Epidermal melanocyte (primary cell): ENCODE results near the gene SKAP1.

ENCODE experiments used
- DNase-seq: peaks from one replicate; pipeline ENCODE4 v3.0.0; 2011; ENCODE audit warnings: low spot score; ENCODE audit not compliant: insufficient read length

The SKAP1 gene

DNA sequence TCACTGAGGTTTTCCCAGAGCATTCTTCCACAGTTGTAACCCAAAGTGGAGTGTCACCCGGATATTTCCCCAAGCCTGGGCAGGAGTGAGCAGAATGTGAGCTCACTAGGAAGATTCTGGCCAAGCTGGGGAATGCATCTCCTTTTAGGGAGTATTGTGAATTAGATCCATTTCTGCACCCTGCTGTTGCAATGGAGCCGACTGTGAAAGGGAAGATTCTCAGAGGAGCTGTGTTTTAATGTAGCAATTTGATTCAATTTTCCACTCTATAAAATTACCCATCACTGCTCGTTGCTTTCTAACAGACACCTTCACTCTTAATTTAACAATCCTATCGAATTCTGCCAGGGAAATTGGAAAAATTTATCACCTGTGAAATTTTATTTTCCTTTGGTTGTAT is 251.7 kb downstream of the SKAP1 start:
- DNase-seq, result no peak

DNA sequence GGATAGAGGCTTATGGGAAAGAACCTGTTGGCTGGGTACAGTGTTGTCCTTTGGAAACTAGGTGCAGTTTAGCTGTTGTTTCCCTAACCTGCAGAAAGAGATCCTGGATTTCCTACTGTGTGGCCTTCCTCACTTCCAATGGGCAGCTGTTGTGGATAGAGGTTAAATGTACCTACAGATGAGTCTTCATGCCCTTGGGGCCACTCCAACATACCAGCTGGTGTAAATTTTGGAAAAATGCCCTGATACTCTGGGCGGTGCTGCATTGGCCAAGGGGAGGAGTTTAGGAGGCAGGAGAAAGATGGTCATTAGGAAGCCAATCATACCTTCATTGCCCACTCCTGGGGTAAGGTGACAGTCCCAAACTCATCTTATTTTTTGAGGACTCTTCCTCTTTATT is 252.2 kb downstream of the SKAP1 start:
- no peak for DNase-seq

DNA sequence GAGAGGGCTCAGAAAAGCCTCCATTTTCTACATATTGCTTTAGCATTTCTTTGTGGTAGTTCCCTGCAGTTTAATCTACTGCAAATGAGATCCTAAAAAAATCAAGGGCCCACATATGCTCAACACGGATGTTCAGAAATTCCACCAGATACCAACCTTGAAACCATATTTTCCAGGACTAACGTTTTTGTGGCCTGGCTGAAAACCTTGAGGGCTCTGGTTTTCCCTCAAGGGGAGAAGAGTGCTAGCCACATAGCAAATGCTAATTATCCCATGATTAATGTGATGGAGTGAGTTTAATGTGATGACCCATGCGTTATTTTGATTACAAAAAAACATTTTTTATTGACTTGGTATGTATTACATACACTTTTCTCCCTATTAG is 253.6 kb downstream of the SKAP1 start:
- no peak for DNase-seq

DNA sequence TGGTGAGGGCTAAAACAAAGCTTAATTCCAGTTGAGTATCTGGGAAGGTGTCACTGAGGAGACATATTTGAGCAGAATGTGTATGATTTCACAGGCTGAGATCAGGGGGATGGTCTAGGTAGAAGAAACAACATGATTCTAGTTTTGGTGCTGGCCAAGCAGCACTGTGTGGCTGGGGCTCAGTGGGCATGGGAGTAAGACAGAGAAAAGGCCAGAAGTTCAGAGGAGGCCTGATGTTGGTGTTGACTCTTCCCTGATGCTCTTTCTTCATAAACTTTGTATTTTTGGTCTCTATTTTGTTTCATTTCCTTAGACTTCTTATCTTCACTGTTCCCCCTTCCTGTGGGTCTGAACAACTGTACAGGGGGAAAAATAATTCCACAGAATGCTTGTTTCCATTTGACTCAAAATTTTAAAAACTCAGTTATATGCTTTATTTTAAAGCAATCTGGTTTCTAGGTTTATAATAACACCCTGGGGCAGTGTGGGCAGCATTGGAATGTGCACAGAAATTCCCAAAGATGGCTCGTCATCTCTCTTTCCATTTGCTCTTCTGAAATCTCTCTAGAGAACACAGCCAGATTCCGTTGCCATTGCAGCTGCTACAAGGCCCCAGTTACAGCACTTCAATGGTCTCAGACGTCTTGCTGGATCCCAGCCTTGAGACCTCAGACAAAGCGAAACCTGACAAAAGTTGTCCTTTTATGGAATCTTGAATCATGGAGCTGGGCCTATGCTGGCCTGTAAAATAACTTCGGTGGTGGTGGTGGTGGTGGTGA is 254.1 kb downstream of the SKAP1 start:
- no peak for DNase-seq

DNA sequence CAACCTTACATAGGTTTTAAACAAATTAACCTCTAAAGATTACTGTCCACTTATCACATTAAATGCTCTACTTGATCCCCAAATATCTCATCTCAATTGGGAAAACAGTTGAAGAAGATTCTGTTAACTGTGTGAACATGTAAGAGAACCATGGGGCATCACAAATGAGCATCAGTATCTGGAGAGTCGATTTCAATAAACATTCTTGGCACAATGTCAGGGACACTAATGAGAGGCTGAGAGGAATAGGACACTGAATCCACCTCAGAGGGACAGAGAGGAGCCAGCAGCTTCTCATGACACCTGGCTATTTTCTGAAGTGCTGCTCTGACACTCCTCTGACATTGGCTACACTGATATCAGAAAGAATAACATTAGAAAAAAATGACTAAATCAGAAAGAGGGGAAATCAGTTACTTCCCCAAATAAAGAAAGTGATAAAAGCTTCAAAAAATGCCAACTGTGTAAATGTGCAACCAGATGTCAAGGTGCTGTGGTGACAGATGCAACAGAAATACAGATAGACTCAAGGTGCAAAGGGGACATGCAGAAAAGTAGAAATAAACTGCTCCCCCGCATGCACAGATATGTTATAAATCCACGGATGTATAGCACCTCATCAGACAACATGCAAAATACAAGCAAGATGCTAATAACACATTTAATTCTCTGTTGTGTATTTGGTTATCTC is 255.0 kb downstream of the SKAP1 start:
- no peak for DNase-seq

DNA sequence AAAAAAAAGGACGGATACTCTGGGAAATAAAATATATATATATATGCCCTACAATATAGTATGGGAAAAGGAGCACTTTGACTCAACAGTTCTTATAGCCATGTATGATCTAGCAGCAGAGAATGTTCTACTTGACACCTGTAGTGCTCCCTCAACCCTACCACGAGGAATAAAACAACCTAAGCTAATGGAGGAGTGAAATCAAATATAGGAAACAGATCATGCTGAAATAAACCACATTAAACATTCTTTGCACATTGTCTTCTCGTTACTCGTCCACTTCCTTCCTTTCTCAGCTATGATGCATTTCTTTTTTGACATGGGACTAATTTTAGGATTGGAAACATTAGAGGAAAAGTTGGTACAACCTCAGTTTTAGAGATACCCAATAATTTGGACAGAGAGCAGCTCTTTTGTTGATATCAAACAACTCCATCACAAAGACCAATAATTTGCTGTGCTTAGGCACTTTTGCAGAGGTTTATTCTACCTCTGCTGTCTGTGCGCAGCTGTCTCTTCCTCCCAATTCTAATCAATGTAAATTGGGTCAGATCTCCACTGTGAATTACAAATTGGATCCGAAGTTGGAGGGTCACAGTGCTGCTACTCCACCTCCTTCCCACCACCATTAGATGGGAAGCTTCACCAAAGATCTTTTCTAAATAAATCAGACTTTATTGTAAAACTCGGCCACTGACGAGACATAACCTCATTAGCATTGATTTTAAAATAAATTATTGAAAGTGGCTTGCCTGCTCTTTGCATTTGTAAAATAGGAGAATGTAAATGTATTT is 256.6 kb downstream of the SKAP1 start:
- DNase-seq, result no peak

DNA sequence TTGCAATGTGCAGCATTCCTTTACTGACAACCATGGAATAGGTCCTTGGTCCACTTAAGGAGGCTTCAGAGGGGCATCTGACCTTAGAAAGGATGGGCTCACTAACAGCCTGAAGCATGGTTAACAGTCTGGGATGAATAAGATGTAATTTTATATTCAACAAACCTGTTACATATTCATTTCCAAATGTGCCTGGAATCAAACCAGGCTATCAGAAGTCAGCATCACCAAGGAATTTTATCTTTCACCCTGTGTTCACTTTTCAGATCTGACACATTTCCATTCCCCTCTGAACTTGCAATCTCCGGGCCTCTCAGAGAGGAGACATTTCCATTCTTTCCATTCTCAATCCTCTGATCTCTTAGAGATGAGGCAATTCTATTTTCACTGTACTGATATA is 260.1 kb downstream of the SKAP1 start:
- no peak for DNase-seq

DNA sequence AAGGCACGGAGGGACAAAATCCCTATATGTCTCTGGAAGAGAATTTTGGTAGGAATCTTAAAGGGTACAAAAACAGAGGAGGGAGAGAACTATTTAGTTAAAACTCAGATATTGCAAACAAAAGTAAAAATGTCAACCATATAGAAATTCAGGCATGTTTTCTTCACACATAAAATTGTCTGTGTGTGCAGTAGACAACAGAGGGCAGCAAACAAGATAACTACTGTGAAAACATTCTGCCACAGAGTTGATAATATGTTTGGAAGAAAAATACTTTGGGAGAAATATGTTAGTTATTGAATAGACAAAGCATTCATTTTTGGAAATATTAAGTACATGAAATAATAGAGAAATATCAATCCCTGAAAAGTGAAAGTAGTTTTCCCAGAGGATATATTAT is 266.2 kb downstream of the SKAP1 start:
- no peak for DNase-seq

DNA sequence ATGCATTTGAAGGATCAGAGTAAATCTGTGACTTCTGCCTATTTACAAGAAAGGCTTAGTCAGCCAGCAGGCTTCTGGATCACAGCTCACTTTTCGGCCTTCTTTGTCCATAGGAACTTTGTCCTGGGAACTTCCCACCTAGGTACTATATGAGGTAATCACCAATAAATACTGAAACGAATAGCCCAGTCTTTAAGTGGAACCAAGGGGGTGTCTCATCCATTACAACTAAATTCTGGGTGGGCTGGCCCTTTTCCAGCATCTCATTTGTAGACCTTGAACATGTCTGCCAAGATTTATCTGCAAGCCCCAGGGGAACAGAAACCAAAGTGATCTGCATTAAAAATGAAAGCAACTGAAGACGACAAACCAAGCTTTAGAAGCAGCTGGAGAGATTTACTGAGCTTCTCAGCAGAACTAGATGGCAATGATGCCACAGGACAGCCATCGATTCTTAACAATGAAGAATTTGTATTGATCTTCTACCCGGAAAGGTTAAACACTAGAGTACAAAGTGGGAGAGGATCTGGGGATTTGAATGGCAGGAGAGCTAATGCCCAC is 267.0 kb downstream of the SKAP1 start:
- DNase-seq, result no peak

DNA sequence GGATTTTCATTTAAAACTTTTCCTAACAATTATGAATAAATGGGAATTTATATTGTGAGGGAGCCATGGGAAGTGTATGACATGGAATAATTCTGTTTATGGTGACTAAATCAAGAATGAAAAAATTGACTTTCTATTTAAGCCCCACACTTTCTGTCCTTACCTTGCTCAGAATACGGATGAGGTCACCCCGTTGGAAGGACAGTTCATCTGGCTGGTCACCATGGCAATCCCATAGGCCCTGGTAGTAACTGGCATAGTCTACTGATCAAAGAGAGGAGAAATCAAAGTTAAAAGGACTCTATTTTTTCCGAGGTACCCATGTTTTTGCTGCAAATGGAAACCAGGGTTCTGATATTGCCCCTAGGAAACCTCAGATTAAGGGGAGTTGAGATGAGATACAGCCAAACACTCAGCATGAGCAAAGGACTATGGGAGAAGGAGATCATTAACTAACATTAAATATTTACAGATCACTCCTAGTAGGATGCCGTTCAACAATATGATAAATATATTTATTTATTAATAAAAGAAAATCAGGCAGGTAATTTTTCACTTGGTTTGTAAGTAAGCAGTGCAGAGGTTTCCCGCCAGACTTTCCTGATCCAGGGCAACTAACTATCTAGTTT is 267.6 kb downstream of the SKAP1 start:
- no peak for DNase-seq

DNA sequence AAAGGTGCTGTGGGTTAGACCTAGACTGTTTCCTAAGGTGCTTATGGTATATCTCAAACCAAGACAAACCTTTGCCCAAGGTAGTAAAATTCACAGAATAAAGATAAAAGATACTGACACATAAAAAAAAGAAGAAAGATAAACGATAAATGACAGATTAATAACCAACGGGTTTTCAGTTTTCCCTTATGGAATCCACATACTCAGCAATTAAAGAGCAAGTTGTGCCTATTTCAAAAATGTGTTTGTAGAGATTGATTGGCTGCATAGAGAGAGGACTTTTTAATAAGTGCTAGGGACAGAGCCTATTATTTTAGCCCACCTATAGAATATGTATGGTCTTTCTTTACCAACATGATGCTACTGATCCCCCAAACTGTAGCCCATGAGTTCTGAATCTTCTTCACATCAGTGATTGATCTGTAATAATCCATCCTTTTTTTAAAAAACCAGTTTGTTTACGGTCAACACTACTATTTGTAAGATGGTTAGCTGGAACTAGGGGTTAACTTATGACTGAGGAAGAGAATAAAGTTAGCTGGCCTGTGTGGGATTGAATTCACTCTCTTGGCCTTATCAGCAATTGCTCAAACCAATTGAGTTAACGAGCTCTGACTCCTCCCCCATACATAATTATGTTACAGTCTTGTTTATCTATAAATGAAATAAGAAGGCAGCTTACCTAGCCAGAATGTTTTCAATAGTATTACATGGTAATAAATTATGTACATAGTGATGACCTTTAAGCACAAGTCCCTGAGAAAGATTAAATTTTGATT is 268.7 kb downstream of the SKAP1 start:
- DNase-seq, result no peak

DNA sequence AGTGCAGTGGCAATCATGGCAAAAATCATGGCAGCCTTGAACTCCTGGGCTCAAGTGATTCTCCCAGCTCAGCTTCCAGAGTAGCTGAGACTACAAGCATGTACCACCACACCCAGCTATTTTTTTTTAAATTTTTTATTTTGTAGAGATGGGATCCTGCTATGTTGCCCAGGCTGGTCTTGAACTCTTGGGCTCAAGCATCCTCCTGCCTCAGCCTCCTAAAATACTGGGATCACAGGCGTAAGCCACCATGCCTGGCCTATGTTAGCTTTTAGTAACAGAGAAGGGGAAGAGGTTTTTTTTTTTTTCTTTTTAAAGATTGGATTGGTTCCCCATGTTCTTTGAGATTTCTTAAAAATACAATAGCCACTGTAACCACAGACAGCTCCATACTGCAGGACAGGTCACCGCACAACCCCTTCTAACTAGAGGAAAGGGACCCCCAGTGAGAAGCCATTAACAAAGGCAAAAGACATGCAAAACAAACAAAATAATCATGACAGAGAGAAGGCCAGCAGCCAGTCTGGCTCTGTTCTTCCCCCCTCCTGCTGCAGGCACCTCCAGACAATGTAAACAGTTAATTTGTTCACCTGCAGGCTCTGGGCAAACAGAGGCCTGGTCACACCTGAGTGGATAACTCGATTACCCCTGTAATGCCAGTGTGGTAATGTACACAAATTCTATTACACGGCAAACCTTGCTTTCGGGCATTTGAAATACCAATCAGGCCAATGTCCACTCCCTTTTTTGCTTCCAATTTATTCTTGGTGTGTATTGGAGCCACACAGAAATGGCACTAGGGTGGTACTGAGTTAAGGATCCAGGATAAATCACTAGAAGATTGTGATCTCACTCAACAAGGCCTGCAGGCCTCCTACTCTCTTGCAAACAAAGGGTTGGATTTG is 269.6 kb downstream of the SKAP1 start:
- DNase-seq, result no peak

DNA sequence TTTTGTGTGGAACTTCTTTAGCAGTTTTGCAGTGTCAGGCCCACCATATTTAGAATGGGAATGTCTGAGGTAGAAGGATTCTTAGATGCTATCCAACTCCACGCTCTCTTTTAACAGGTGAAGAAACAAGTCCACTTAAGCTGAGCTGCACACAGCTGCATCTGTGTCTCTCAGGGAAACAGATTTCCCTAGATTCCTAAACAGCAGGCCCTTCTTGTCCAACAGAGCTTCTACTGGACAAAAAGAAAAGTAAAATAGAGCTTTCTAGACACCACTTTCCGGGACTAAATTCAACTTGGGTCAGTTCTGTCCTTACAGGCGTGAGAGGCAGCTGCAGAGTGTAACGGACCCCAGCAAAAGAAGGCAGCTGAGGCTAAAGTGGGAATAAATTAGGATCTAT is 270.8 kb downstream of the SKAP1 start:
- DNase-seq, result no peak

DNA sequence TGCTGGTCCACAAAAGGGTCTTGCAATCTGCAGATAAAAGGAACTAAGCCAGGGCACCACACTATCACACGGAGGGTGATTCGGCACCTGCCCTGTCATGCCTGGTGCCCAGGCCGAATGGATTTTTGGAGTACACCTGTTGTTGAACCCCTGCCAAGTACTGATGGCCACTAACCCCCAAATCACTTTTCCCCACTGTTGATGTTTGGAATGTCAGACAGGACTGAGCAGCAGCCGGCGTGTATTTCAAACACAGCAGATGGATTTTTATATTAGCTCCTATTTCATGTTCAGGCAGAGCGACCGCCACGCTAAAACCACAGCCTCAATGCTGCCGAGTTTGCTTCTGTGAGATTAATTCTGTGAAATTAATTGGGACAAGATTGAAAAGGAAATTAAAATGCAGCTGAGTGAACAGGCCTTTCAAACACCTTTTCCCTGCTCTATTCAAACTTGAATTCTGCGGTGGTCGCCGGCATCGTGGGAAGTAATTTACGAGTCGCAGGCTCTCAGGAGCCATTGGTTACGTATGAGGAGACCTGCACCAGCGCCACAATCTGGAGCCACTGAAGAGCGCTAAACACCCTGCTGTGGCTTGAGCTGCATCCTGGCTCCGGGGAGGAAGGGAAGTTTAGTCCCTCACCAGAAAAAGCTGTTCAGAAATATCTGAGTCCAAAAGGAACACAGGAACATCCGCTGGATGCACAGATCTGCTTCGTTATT is 274.0 kb downstream of the SKAP1 start:
- no peak for DNase-seq

DNA sequence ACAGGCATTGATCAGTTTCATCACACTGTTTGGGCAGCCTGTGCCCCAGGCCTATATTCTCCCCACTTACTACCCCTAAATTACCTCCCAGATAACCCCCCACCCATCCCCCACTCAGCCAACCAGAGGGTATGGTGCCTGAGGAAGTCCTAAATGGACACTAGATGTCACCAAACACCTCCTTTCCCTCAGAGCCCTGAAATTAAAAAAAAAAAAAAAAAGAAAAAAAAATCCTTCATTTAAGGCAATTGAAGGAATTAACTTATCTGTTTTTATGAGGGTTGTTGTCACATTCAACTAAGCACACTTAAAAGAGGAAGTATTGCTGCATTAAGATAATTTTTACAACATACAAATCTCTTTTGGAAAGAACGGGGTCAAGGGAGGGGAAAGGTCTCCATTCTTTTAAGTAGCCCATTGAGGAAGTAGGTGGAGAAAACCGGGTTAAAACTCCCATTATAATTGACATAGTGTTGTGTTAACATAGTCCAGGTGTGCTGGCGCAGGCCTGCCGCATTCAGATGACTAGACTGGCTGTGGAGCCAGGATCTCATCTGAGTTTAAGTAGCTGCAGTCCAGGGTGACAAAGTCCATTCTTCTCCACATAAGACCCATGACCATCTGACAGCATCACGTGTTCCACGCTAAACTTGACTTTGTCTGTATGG is 276.2 kb downstream of the SKAP1 start:
- no peak for DNase-seq

DNA sequence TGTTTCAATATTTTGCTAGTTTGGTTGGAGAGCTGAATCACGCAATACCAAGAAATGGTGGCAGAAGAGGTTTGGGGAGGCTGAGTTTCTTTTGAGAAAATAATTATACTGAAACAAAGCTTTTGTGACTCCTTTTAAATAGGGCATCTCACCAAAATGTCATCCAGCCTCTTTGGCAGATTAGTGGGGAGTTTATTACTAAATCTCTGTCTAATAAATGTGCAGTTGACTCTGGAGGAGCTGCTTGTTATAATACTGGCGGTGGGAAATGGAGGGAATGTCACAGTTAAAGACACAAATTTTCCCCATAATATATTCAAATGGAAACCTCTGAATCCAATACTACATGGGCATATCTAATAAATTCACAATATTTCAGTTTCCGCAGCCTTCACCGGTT is 277.7 kb downstream of the SKAP1 start:
- DNase-seq, result no peak

DNA sequence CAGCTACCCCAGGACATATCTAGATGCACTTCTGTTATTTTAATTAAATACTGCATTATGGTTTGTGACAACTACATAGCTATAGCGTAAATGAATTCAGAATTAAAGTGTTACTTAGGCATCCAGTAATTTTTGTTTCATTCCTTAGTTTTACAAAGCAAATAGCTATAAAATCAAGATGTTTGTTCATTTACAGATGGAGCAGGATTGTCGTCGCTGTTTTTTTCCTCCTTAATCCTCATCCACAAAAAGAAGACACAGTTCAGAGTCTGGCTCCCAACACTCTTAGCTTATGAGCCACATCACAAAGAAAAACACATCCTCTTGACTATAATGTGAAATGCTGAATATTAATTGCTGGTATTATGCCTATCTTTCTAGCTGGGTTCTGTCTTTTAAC is 278.8 kb downstream of the SKAP1 start:
- no peak for DNase-seq

DNA sequence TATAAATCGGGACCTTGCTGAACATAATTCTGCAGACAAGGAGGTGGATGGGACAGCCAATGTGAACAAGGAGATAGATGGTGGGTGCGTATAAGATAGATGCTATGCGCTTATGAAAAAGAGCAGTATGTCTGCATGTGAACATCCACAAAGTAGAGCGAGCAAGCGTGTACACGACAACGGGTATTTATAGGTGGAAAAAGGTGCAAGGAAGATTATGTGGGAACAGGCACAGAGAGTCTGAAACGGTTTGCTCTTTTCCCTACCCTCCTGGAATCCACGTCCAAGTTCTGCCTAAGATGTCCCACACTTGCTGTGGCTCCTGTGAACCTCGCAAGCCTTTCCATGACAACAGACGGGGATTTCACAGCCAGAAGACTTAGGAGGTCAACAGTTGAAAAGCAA is 279.4 kb downstream of the SKAP1 start:
- no peak for DNase-seq
